K562 (cell line): Measurements from ENCODE around the gene ZNF487. TPM values are rescaled to one million over a fixed set of nuclear protein-coding genes. Genes with fewer than 3 reads are reported as not detected.

Experiments used
- ETS2 ChIP-seq: IDR thresholded peaks from 2 replicates; pipeline ENCODE4 v1.6.1; 2016; ENCODE audit warnings: borderline replicate concordance, missing genetic modification characterization, mild to moderate bottlenecking, moderate library complexity, missing compliant biosample characterization; ENCODE audit not compliant: poor library complexity, severe bottlenecking
- HMGXB4 ChIP-seq: sonication (generic); formaldehyde crosslinking; IDR thresholded peaks from 2 replicates; pipeline ENCODE4 v1.8.1; 2023; ENCODE audit warnings: mild to moderate bottlenecking, missing genetic modification reagents
- HNRNPK ChIP-seq: fragments of 200-400 bp; formaldehyde crosslinking; IDR thresholded peaks from one replicate; pipeline ENCODE4 v1.6.1; 2018; ENCODE audit warnings: mild to moderate bottlenecking, low read depth, low read length; ENCODE audit not compliant: poor library complexity, severe bottlenecking
- MAFK ChIP-seq: IDR thresholded peaks from 2 replicates; pipeline ENCODE4 v1.6.1; 2011; ENCODE audit warnings: low read length, improper control_type of control experiment
- MYNN ChIP-seq, 2 experiments: sonication (generic); formaldehyde crosslinking in 1 of 2; IDR thresholded peaks; 2 replicates each; pipeline versions ENCODE4 v1.5.0 to v1.6.1; 2016 to 2020; ENCODE audit warnings: antibody characterized with exemption in 1 of 2, missing genetic modification reagents in 1 of 2
- ZZZ3 ChIP-seq: fragments of 450-650 bp; IDR thresholded peaks from 2 replicates; pipeline ENCODE4 v1.6.1; 2016; ENCODE audit warnings: antibody characterized with exemption, mild to moderate bottlenecking, moderate library complexity
- polyA plus RNA-seq, 8 experiments: library from polyadenylated mRNA; depleted of rRNA in 4 of 8; stranded (reverse) in 5 of 8; unstranded in 3 of 8; fragments of >200 nt; fragmentation: Nextera tagmentation in 2 of 8; fragmentation: Illumina TruSeq in 1 of 8; extraction: Ambion mirVana in 2 of 8; extraction: Trizol in 1 of 8; gene quantifications; 2 replicates each; pipeline versions ENCODE4 v1.2.1 to v1.2.3, GENCODE V29; 2011 to 2014; ENCODE audit warnings: inconsistent platforms in 1 of 8, missing spikeins in 1 of 8
- total RNA-seq, 7 experiments: library from RNA; depleted of rRNA in 6 of 7; stranded (reverse); fragments of >200 nt in 6 of 7; fragmentation: Illumina TruSeq in 2 of 7; extraction: Trizol in 2 of 7; gene quantifications; 2 replicates each; pipeline versions ENCODE4 v1.2.1 to v1.2.3, GENCODE V29; 2011 to 2021; ENCODE audit warnings: low replicate concordance in 1 of 7
- TF ChIP-seq, protein P1 (sequence below): sonication (generic); formaldehyde crosslinking; IDR thresholded peaks from 2 replicates; pipeline ENCODE4 v1.8.1; 2023; ENCODE audit warnings: missing genetic modification reagents, mild to moderate bottlenecking, borderline replicate concordance
- TF ChIP-seq, protein P2 (sequence below): fragments of 450-650 bp; IDR thresholded peaks from 2 replicates; pipeline ENCODE4 v1.6.1; 2016; ENCODE audit warnings: antibody characterized with exemption

ZNF487 gene
- total and polyA plus RNA-seq, 9 of the 15 experiments (the other 6 are each of a cell fraction or from before 2014, with no cell fraction given): 1.9 to 6.5 (median 4.2) TPM

GRCh38 chr10:43420369-43421200 lies 16.3 kb upstream of the ZNF487 start (continued):
- TF ChIP-seq ETS2 (tag): no peak
- TF ChIP-seq ZZZ3: no peak
- TF ChIP-seq MYNN (IDR thresholded peaks at IDR 0.05): no peak; the same call in 1 of the 2 replicates
- TF ChIP-seq MYNN (CRISPR knock-in tag; IDR thresholded peaks at IDR 0.05): no peak
- TF ChIP-seq, protein P1, sequence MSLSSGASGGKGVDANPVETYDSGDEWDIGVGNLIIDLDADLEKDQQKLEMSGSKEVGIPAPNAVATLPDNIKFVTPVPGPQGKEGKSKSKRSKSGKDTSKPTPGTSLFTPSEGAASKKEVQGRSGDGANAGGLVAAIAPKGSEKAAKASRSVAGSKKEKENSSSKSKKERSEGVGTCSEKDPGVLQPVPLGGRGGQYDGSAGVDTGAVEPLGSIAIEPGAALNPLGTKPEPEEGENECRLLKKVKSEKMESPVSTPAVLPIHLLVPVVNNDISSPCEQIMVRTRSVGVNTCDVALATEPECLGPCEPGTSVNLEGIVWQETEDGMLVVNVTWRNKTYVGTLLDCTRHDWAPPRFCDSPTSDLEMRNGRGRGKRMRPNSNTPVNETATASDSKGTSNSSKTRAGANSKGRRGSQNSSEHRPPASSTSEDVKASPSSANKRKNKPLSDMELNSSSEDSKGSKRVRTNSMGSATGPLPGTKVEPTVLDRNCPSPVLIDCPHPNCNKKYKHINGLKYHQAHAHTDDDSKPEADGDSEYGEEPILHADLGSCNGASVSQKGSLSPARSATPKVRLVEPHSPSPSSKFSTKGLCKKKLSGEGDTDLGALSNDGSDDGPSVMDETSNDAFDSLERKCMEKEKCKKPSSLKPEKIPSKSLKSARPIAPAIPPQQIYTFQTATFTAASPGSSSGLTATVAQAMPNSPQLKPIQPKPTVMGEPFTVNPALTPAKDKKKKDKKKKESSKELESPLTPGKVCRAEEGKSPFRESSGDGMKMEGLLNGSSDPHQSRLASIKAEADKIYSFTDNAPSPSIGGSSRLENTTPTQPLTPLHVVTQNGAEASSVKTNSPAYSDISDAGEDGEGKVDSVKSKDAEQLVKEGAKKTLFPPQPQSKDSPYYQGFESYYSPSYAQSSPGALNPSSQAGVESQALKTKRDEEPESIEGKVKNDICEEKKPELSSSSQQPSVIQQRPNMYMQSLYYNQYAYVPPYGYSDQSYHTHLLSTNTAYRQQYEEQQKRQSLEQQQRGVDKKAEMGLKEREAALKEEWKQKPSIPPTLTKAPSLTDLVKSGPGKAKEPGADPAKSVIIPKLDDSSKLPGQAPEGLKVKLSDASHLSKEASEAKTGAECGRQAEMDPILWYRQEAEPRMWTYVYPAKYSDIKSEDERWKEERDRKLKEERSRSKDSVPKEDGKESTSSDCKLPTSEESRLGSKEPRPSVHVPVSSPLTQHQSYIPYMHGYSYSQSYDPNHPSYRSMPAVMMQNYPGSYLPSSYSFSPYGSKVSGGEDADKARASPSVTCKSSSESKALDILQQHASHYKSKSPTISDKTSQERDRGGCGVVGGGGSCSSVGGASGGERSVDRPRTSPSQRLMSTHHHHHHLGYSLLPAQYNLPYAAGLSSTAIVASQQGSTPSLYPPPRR (CRISPR knock-in tag): no peak
- no peak for TF ChIP-seq HNRNPK
- TF ChIP-seq, protein P2, sequence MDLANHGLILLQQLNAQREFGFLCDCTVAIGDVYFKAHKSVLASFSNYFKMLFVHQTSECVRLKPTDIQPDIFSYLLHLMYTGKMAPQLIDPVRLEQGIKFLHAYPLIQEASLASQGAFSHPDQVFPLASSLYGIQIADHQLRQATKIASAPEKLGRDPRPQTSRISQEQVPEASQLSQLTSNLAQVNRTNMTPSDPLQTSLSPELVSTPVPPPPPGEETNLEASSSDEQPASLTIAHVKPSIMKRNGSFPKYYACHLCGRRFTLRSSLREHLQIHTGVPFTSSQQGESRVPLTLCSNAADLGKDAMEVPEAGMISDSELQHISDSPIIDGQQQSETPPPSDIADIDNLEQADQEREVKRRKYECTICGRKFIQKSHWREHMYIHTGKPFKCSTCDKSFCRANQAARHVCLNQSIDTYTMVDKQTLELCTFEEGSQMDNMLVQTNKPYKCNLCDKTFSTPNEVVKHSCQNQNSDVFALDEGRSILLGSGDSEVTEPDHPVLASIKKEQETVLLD: peak; percentile 72
- no peak for TF ChIP-seq HMGXB4 (CRISPR knock-in tag)
- TF ChIP-seq MAFK: peak; percentile 29; the same call in 1 of the 2 replicates
